HCT116 (cell line): Measurements from ENCODE around the gene TMOD4. TPM values are rescaled to one million over a fixed set of nuclear protein-coding genes. Genes with fewer than 3 reads are reported as not detected.

ENCODE experiments used
- ATAC-seq: fragments of 200-7000 bp; cut with Tn5 transposase; 2 replicates; pipeline ENCODE4 v1.9.1; 2020; ENCODE audit warnings: mild to moderate bottlenecking, moderate library complexity
- BruUV-seq: library from RNA; stranded (reverse); fragments of 400-500 nt; replicated peaks from 2 replicates; lab custom pipeline; 2021; lab: Mats Ljungman, UMichigan
- CTCF ChIA-PET: fragments of 300-600 bp; sonication (Branson Sonifier 250); formaldehyde crosslinking; loops from one replicate; lab custom pipeline; 2021; ENCODE audit warnings: antibody characterized with exemption; lab: Charles Lee
- POLR2A ChIA-PET: fragments of 300-600, 350-600 bp; sonication (Branson Sonifier 250); formaldehyde crosslinking; loops from one replicate; lab custom pipeline; 2021; ENCODE audit warnings: antibody characterized with exemption; lab: Charles Lee
- RAD21 ChIA-PET, 2 experiments: fragments of 300-600 bp; sonication (Branson Sonifier 250); formaldehyde crosslinking; loops; one replicate each; lab custom pipeline; 2023; ENCODE audit warnings: low total read pairs in 2 of 2; ENCODE audit not compliant: uncharacterized antibody in 2 of 2, unreplicated experiment in 2 of 2, low non-redundant PET in 1 of 2; lab: Charles Lee
- DNase-seq: peaks from one replicate; pipeline ENCODE4 v3.0.0-alpha.2; 2010; ENCODE audit warnings: low read depth, low spot score
- H2AFZ ChIP-seq: fragments of 200-600 bp; shearing (Covaris generic), sonication (generic); 2 replicates; pipeline ENCODE4 v1.6.1; 2017; ENCODE audit warnings: low read depth, mixed run types, mixed read lengths, antibody characterized with exemption, low read length; ENCODE audit not compliant: poor library complexity, severe bottlenecking
- H3K27ac ChIP-seq: 2 replicates; pipeline ENCODE4 v1.5.1; 2012; ENCODE audit warnings: low read depth, low read length
- H3K27me3 ChIP-seq: fragments of 200-600 bp; sonication (generic); 2 replicates; pipeline ENCODE4 v1.6.1; 2016; ENCODE audit warnings: mixed run types, low read length, mixed read lengths; ENCODE audit not compliant: insufficient read depth
- H3K36me3 ChIP-seq, 2 experiments: fragments of 200-500 bp in 1 of 2; fragments of 200-600 bp in 1 of 2; sonication (Bioruptor generic) in 1 of 2; sonication (generic) in 1 of 2; 2 replicates each; pipeline versions ENCODE4 v1.5.1 to v1.6.1; 2014 to 2016; ENCODE audit warnings: low read length in 2 of 2, inconsistent platforms in 1 of 2, mixed read lengths in 1 of 2, mixed run types in 1 of 2; ENCODE audit not compliant: insufficient read depth in 2 of 2, control insufficient read depth in 1 of 2
- H3K4me1 ChIP-seq, 2 experiments: fragments of 200-600 bp in 1 of 2; sonication (generic) in 1 of 2; 2 replicates each; pipeline versions ENCODE4 v1.5.1 to v1.6.1; 2012 to 2017; ENCODE audit warnings: low read length in 2 of 2, inconsistent platforms in 1 of 2, mild to moderate bottlenecking in 1 of 2, mixed read lengths in 1 of 2, mixed run types in 1 of 2, moderate library complexity in 1 of 2; ENCODE audit not compliant: insufficient read depth in 2 of 2, control insufficient read depth in 1 of 2
- H3K4me2 ChIP-seq: fragments of 200-600 bp; sonication (generic); 2 replicates; pipeline ENCODE4 v1.6.1; 2017; ENCODE audit warnings: mixed run types, low read length, mixed read lengths
- H3K4me3 ChIP-seq, 2 experiments: fragments of 200-600 bp in 1 of 2; sonication (generic) in 1 of 2; replicated peaks in 1 of 2; 2 replicates each; pipeline ENCODE4 v1.5.1; 2011 to 2016; ENCODE audit warnings: low read length in 2 of 2, control low read depth in 1 of 2, low read depth in 1 of 2, mild to moderate bottlenecking in 1 of 2, mixed read lengths in 1 of 2, mixed run types in 1 of 2
- H3K79me2 ChIP-seq: fragments of 200-600 bp; sonication (generic); 2 replicates; pipeline ENCODE4 v1.6.1; 2017; ENCODE audit warnings: mild to moderate bottlenecking, mixed run types, low read length, moderate library complexity, mixed read lengths; ENCODE audit not compliant: insufficient read depth
- H3K9ac ChIP-seq: fragments of 200-600 bp; sonication (generic); 2 replicates; pipeline ENCODE4 v1.6.1; 2016; ENCODE audit warnings: low read length, mixed read lengths
- H3K9me2 ChIP-seq: fragments of 200-600 bp; sonication (generic), shearing (Covaris generic); 2 replicates; pipeline ENCODE4 v1.6.1; 2017; ENCODE audit warnings: mixed run types, mild to moderate bottlenecking, moderate library complexity; ENCODE audit not compliant: insufficient read depth
- H3K9me3 ChIP-seq, 2 experiments: fragments of 200-500 bp in 1 of 2; fragments of 200-600 bp in 1 of 2; sonication (Bioruptor generic) in 1 of 2; sonication (generic) in 1 of 2; 2 replicates each; pipeline ENCODE4 v1.6.1; 2014 to 2017; ENCODE audit warnings: low read length in 2 of 2, mixed read lengths in 2 of 2, inconsistent platforms in 1 of 2, low read depth in 1 of 2, mild to moderate bottlenecking in 1 of 2, mixed run types in 1 of 2, moderate library complexity in 1 of 2; ENCODE audit not compliant: control insufficient read depth in 1 of 2, insufficient read depth in 1 of 2
- H4K20me1 ChIP-seq: fragments of 200-600 bp; sonication (generic), shearing (Covaris generic); 2 replicates; pipeline ENCODE4 v1.6.1; 2017; ENCODE audit warnings: mixed run types, mild to moderate bottlenecking, moderate library complexity; ENCODE audit not compliant: insufficient read depth
- CBX3 ChIP-seq: IDR thresholded peaks from 2 replicates; pipeline ENCODE4 v1.6.1; 2012; ENCODE audit warnings: low read depth
- CEBPB ChIP-seq: IDR thresholded peaks from 2 replicates; pipeline ENCODE4 v1.6.1; 2012; ENCODE audit warnings: low read depth
- ELF1 ChIP-seq: IDR thresholded peaks from 2 replicates; pipeline ENCODE4 v1.6.1; 2012; ENCODE audit warnings: low read depth, borderline replicate concordance
- EZH2 ChIP-seq: fragments of 200-600 bp; sonication (generic); IDR thresholded peaks from 2 replicates; pipeline ENCODE4 v1.6.1; 2017; ENCODE audit warnings: antibody characterized with exemption, mixed run types
- FOSL1 ChIP-seq: IDR thresholded peaks from 2 replicates; pipeline ENCODE4 v1.6.1; 2012; ENCODE audit warnings: low read depth
- JUND ChIP-seq: IDR thresholded peaks from 2 replicates; pipeline ENCODE4 v1.6.1; 2012
- POLR2A ChIP-seq: IDR thresholded peaks from 2 replicates; pipeline ENCODE4 v1.7.0; 2011; ENCODE audit warnings: borderline replicate concordance; ENCODE audit not compliant: insufficient read depth, insufficient read length; ENCODE audit errors: extremely low read depth
- POLR2AphosphoS5 ChIP-seq: IDR thresholded peaks from 2 replicates; pipeline ENCODE4 v1.6.1; 2011; ENCODE audit warnings: mild to moderate bottlenecking, low read depth, low read length, moderate library complexity
- SIN3A ChIP-seq: IDR thresholded peaks from 2 replicates; pipeline ENCODE4 v1.6.1; 2012; ENCODE audit warnings: low read depth
- SRF ChIP-seq: IDR thresholded peaks from 2 replicates; pipeline ENCODE4 v1.6.1; 2012; ENCODE audit warnings: low read depth
- ZFX ChIP-seq: fragments of 450-650 bp; IDR thresholded peaks from 2 replicates; pipeline ENCODE4 v1.6.1; 2017
- intact Hi-C: fragments of 100-400 bp; cut with micrococcal nuclease; formaldehyde crosslinking; loops from 2 replicates; pipeline ENCODE4 v1.10.0; 2022
- total RNA-seq: library from RNA; stranded (reverse); gene quantifications from one replicate; pipeline ENCODE4 v1.2.1, GENCODE V29; 2021; ENCODE audit not compliant: unreplicated experiment
- TF ChIP-seq, protein P1 (sequence below): IDR thresholded peaks from 2 replicates; pipeline ENCODE4 v1.6.1; 2012
- TF ChIP-seq, protein P2 (sequence below), 3 experiments: fragments of 200-600 bp in 1 of 3; sonication (generic) in 1 of 3; IDR thresholded peaks in 2 of 3; conservative IDR thresholded peaks in 1 of 3; 2 replicates each; pipeline ENCODE4 v1.5.1; 2012 to 2017; ENCODE audit warnings: low read depth in 2 of 3, low read length in 2 of 3, antibody characterized with exemption in 1 of 3, borderline replicate concordance in 1 of 3, control low read depth in 1 of 3, mild to moderate bottlenecking in 1 of 3, mixed read lengths in 1 of 3, mixed run types in 1 of 3, moderate library complexity in 1 of 3; ENCODE audit not compliant: insufficient read depth in 1 of 3
- TF ChIP-seq, protein P3 (sequence below): IDR thresholded peaks from 2 replicates; pipeline ENCODE4 v1.6.1; 2012
- TF ChIP-seq, protein P4 (sequence below): IDR thresholded peaks from 2 replicates; pipeline ENCODE4 v1.6.1; 2012; ENCODE audit warnings: low read depth

Gene TMOD4
- total RNA-seq, 1 experiment from 2014 or later = 1.8 TPM

DNA sequence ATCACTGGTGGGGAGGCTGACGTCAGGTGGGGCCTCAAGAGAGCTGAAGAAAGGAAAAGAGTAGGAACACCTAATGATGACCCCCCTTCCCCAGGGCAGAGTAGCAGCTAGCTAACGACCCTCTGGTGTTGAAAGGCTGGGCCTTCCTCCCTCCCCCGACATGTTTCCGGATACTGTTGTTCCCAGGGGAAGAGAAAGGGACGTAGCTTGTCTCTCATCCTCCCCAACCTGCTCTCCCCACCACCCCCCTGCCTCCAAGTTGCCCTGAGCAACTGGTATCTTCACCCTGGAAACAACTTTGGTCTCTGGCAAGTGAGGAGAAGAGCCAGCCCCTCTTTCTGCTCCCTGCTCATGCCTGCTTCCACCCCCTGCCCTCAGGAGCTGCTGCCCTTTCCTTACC lies 31.8 kb downstream of the TMOD4 start:
- Histone ChIP-seq H3K9ac (no peak overlapping the region), H3K4me2 (no peak overlapping the region), H3K9me3 (no peaks in the 10 kb centered on the region), H3K79me2 (no peaks in the 10 kb centered on the region), H4K20me1 (no peaks in the 10 kb centered on the region), H3K36me3 (no peaks in the 10 kb centered on the region), H3K27ac (no peak overlapping the region), H2AFZ (no peak overlapping the region), H3K4me1 (peaks cover 8 to 17% of the 10 kb centered on the region in 2 experiments; a peak in 3 of 4 replicates), H3K27me3 (no peaks in the 10 kb centered on the region), H3K9me2 (no peaks in the 10 kb centered on the region), H3K4me3 (no peak overlapping the region)
- TF ChIP-seq, protein P1, sequence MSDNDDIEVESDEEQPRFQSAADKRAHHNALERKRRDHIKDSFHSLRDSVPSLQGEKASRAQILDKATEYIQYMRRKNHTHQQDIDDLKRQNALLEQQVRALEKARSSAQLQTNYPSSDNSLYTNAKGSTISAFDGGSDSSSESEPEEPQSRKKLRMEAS = no peak
- TF ChIP-seq SRF (no peak), POLR2AphosphoS5 (no peak), JUND (no peak), CBX3 (no peak), FOSL1 (no peak), CEBPB (no peak), EZH2 (no peak), ELF1 (no peak), SIN3A (no peak), ZFX (no peak), POLR2A (no peak)
- TF ChIP-seq, protein P2, sequence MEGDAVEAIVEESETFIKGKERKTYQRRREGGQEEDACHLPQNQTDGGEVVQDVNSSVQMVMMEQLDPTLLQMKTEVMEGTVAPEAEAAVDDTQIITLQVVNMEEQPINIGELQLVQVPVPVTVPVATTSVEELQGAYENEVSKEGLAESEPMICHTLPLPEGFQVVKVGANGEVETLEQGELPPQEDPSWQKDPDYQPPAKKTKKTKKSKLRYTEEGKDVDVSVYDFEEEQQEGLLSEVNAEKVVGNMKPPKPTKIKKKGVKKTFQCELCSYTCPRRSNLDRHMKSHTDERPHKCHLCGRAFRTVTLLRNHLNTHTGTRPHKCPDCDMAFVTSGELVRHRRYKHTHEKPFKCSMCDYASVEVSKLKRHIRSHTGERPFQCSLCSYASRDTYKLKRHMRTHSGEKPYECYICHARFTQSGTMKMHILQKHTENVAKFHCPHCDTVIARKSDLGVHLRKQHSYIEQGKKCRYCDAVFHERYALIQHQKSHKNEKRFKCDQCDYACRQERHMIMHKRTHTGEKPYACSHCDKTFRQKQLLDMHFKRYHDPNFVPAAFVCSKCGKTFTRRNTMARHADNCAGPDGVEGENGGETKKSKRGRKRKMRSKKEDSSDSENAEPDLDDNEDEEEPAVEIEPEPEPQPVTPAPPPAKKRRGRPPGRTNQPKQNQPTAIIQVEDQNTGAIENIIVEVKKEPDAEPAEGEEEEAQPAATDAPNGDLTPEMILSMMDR (IDR thresholded peaks at IDR 0.05 in 2 of 3, conservative IDR thresholded peaks at IDR 0.05 in 1 of 3; ENCODE audit: borderline replicate concordance in 1 of 3, insufficient read depth in 1 of 3, low read depth in 2 of 3, low read length in 2 of 3) = no peak
- TF ChIP-seq, protein P3, sequence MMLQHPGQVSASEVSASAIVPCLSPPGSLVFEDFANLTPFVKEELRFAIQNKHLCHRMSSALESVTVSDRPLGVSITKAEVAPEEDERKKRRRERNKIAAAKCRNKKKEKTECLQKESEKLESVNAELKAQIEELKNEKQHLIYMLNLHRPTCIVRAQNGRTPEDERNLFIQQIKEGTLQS = no peak
- TF ChIP-seq, protein P4, sequence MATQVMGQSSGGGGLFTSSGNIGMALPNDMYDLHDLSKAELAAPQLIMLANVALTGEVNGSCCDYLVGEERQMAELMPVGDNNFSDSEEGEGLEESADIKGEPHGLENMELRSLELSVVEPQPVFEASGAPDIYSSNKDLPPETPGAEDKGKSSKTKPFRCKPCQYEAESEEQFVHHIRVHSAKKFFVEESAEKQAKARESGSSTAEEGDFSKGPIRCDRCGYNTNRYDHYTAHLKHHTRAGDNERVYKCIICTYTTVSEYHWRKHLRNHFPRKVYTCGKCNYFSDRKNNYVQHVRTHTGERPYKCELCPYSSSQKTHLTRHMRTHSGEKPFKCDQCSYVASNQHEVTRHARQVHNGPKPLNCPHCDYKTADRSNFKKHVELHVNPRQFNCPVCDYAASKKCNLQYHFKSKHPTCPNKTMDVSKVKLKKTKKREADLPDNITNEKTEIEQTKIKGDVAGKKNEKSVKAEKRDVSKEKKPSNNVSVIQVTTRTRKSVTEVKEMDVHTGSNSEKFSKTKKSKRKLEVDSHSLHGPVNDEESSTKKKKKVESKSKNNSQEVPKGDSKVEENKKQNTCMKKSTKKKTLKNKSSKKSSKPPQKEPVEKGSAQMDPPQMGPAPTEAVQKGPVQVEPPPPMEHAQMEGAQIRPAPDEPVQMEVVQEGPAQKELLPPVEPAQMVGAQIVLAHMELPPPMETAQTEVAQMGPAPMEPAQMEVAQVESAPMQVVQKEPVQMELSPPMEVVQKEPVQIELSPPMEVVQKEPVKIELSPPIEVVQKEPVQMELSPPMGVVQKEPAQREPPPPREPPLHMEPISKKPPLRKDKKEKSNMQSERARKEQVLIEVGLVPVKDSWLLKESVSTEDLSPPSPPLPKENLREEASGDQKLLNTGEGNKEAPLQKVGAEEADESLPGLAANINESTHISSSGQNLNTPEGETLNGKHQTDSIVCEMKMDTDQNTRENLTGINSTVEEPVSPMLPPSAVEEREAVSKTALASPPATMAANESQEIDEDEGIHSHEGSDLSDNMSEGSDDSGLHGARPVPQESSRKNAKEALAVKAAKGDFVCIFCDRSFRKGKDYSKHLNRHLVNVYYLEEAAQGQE = no peak
- DNase-seq (no peak), ATAC-seq (no peak)
- intact Hi-C loops = no loop called here
- ChIA-PET POLR2A (no interaction called here), CTCF (interaction anchor here (1.7 kb wide), 1 partner anchor 44 kb away, joined by 7 read pairs; no protein-coding TSS in a partner anchor), RAD21 (no interaction called here)
- no TSS peak for BruUV-seq
